NK-92 treated with Interleukin-12 subunit alpha and Interleukin-12 subunit beta, amount 100 ng/mL, for 24 hours (cell line): ENCODE measurements around the gene APOD.

ENCODE experiments used
- DNase-seq: peaks from one replicate; lab custom pipeline; 2025; lab: John Stamatoyannopoulos, UW

The APOD gene

GRCh38 chr3:195524171-195524896 is 59.4 kb downstream of the APOD start:
- no peak for DNase-seq

- no peak for DNase-seq
Measured at GRCh38 chr3:195522254-195523023, 61.3 kb downstream of the APOD start.
